ENCODE results near the gene UBE2E2.

The UBE2E2 gene

DNA sequence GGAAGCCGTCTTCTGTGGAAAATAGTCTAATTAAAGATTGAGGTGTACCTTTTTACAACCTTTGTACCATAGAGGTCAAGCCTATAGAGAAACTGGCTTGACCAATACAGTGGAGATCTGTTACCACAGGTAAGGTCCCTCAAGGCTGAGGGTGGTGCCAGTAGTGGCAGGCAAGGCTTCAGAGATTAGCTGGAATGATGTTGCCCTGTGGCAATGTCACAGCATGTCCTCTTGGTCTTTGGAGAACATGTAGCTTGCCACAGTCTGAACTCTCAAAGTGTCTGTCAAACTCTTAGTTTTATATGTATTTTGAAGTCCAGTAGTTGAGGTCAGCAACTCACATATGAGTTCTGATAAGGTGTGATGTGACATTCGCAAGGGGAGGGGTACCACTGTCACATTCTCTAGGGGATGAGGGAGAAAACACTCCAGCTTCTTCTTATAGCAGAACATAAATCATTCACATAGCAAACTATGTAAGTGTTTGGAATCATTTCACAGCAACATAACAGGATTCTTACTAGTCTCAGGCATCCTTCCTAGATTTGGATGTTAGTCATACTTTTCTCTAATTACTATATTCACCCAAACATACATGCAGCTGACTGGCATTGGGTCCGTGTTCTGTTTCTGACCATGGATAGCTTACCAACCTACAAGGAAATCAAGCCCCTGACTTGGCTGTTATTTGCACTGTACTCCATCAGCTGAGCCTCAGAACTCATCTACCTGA, 173.6 kb downstream of the UBE2E2 start:
- TF ChIP-seq TAF1 (IDR thresholded peaks at IDR 0.05; ENCODE audit: borderline replicate concordance, insufficient read depth, low read length) (no peak), FOXP2 (optimal IDR thresholded peaks at IDR 0.05; ENCODE audit: borderline replicate concordance, extremely low read depth, extremely low read length, insufficient read depth) (no peak)
- TF ChIP-seq, protein P1, sequence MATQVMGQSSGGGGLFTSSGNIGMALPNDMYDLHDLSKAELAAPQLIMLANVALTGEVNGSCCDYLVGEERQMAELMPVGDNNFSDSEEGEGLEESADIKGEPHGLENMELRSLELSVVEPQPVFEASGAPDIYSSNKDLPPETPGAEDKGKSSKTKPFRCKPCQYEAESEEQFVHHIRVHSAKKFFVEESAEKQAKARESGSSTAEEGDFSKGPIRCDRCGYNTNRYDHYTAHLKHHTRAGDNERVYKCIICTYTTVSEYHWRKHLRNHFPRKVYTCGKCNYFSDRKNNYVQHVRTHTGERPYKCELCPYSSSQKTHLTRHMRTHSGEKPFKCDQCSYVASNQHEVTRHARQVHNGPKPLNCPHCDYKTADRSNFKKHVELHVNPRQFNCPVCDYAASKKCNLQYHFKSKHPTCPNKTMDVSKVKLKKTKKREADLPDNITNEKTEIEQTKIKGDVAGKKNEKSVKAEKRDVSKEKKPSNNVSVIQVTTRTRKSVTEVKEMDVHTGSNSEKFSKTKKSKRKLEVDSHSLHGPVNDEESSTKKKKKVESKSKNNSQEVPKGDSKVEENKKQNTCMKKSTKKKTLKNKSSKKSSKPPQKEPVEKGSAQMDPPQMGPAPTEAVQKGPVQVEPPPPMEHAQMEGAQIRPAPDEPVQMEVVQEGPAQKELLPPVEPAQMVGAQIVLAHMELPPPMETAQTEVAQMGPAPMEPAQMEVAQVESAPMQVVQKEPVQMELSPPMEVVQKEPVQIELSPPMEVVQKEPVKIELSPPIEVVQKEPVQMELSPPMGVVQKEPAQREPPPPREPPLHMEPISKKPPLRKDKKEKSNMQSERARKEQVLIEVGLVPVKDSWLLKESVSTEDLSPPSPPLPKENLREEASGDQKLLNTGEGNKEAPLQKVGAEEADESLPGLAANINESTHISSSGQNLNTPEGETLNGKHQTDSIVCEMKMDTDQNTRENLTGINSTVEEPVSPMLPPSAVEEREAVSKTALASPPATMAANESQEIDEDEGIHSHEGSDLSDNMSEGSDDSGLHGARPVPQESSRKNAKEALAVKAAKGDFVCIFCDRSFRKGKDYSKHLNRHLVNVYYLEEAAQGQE (IDR thresholded peaks at IDR 0.05; ENCODE audit: insufficient read depth in 1 of 2, low read depth in 2 of 2, low read length in 2 of 2) = no peak

DNA sequence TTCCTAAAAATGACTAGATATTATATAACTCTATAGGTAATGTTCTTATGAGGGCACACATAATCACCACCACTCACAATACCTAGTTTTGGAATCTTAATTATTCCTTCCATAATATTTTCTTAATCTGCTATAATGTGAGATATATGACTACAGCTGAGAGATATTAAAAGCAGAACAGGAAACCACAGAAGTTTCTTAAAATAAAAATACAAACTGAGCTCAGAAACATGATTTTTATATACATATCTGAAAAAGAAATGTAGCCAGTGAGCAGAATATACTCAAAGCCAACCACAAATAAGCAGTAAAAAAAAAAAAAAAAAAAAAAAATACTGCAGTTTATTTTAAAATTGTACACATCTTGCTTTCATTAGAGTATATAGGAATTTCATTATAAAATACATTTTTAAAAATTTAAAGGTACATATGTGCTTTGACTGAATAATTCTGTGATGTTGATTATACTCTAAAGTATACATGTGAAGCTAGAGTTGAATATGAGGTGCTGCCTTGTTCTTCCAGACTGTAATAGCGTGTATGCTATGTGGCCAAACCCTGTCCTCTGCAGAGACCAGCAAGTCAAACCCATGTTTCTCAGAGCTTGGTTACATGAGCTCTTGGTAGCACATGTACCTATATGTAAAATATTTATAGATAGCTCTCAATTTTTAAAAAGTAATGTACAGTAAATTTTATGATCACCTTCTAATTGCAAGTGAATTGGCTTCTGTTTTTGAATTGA, 175.0 kb downstream of the UBE2E2 start:
- no peak for TF ChIP-seq FOXP2 (optimal IDR thresholded peaks at IDR 0.05; ENCODE audit: borderline replicate concordance, extremely low read depth, extremely low read length, insufficient read depth)
- no peak for TF ChIP-seq TAF1 (IDR thresholded peaks at IDR 0.05; ENCODE audit: borderline replicate concordance, insufficient read depth, low read length)
- TF ChIP-seq, protein P1 (IDR thresholded peaks at IDR 0.05; ENCODE audit: insufficient read depth in 1 of 2, low read depth in 2 of 2, low read length in 2 of 2) = no peak
- TF ChIP-seq SIN3A (IDR thresholded peaks at IDR 0.05; ENCODE audit: borderline replicate concordance, insufficient read depth, low read length) = no peak
- TF ChIP-seq POLR2AphosphoS5 (IDR thresholded peaks at IDR 0.05; ENCODE audit: low read depth, low read length) = no peak

DNA sequence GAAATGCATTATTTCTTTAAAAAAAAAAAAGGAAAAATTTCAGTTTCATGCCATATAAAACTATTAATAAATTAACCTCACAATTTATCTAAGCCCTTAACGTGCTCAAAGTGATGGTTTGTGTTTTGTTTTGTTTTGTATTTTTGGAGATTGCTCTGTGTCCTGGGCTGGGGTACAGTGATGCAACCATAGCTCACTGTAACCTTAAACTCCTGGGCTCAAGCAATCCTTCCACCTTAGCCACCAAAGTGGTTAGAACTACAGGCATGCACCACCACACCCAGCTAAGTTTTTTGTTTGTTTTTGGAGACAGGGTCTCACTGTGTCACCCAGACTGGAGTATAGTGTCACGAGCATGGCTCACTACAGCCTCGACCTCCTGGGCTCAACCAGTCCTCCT, 180.7 kb downstream of the UBE2E2 start:
- no peak for TF ChIP-seq SIN3A (IDR thresholded peaks at IDR 0.05; ENCODE audit: borderline replicate concordance, insufficient read depth, low read length)
- no peak for TF ChIP-seq POLR2AphosphoS5 (IDR thresholded peaks at IDR 0.05; ENCODE audit: low read depth, low read length)
- no peak for TF ChIP-seq TAF1 (IDR thresholded peaks at IDR 0.05; ENCODE audit: borderline replicate concordance, insufficient read depth, low read length)
- TF ChIP-seq, protein P1 (IDR thresholded peaks at IDR 0.05; ENCODE audit: insufficient read depth in 1 of 2, low read depth in 2 of 2, low read length in 2 of 2) = no peak
- no peak for TF ChIP-seq FOXP2 (optimal IDR thresholded peaks at IDR 0.05; ENCODE audit: borderline replicate concordance, extremely low read depth, extremely low read length, insufficient read depth)

DNA sequence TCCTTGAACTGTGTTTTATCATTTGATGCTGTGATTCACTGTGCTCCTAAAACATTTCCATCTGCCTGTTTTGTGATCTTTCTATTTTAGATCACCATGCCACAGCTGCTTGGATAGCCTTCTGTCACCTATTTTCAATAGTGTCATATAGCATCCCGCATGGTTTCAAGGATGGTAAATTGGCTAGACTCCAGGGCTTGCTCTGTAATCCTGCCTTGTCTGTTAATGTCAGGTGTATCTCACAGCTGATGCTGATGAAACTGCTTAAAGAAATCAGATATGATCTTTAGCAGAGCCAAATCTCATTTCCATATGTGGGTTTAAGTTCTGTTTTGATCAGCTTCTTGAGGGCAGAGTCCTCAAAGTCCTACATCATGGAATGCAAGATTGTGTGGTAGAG, 182.2 kb downstream of the UBE2E2 start:
- TF ChIP-seq SIN3A (IDR thresholded peaks at IDR 0.05; ENCODE audit: borderline replicate concordance, insufficient read depth, low read length) (no peak), POLR2AphosphoS5 (IDR thresholded peaks at IDR 0.05; ENCODE audit: low read depth, low read length) (no peak), TAF1 (IDR thresholded peaks at IDR 0.05; ENCODE audit: borderline replicate concordance, insufficient read depth, low read length) (no peak)

DNA sequence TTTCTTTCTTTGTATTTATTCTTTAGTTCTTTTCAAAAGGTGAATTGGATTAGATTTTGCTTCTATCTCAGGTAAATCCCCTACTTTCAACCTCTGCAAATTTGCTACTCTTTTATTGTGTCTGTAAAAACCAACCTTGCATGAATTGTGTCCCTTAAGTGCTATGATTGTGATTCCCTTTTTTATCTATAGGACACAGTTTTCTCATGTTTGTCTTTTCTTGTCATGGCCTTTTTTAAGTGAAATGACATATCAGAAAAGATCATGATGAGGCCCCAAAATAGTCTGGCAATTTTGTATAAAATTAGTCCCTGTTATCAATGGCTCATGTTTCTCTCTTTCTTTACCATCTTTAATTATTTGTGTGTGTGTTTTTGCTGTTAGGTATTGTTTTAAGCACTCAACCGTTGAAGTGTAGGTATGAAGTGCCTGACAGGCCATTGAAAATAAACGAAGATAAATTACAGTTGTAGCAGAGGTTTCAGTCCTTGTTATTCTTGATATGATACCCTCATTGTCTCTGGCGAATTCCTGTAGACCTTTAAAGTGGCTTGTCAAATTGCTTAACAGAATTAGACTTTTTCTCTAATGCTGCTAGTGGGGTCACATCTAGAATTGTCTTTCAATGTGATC, 184.3 kb downstream of the UBE2E2 start:
- TF ChIP-seq, protein P1 (IDR thresholded peaks at IDR 0.05; ENCODE audit: insufficient read depth in 1 of 2, low read depth in 2 of 2, low read length in 2 of 2) = no peak
- TF ChIP-seq SIN3A (IDR thresholded peaks at IDR 0.05; ENCODE audit: borderline replicate concordance, insufficient read depth, low read length) (no peak), POLR2AphosphoS5 (IDR thresholded peaks at IDR 0.05; ENCODE audit: low read depth, low read length) (no peak), TAF1 (IDR thresholded peaks at IDR 0.05; ENCODE audit: borderline replicate concordance, insufficient read depth, low read length) (no peak)
